GM12878 (cell line): ENCODE measurements around the gene DGKI. TPM values are rescaled to one million over a fixed set of nuclear protein-coding genes. Genes with fewer than 3 reads are reported as not detected.

Experiments
- ATAC-seq: fragments of 200-7000 bp; cut with Tn5 transposase; 3 replicates; pipeline ENCODE4 v1.9.1; 2020; ENCODE audit warnings: mild to moderate bottlenecking, moderate library complexity
- BruUV-seq: library from RNA; stranded (reverse); fragments of 400-500 nt; replicated peaks from 2 replicates; lab custom pipeline; 2021; lab: Mats Ljungman, UMichigan
- CTCF ChIA-PET: fragments of 300-600 bp; sonication (Branson Sonifier 250); formaldehyde crosslinking; extraction: SDS; loops from one replicate; lab custom pipeline; 2021; ENCODE audit warnings: inconsistent platforms; lab: Yijun Ruan, JAX
- POLR2A ChIA-PET: fragments of 350-600 bp; formaldehyde crosslinking; extraction: SDS; loops from one replicate; lab custom pipeline; 2021; ENCODE audit warnings: inconsistent platforms; lab: Charles Lee
- RAD21 ChIA-PET: fragments of 300-600 bp; sonication (Branson Sonifier 250); formaldehyde crosslinking; loops from one replicate; lab custom pipeline; 2023; ENCODE audit warnings: antibody characterized with exemption; ENCODE audit not compliant: unreplicated experiment; lab: Charles Lee
- SMC1A ChIA-PET: fragments of 300-600 bp; sonication (Branson Sonifier 250); formaldehyde crosslinking; loops from one replicate; lab custom pipeline; 2023; ENCODE audit not compliant: unreplicated experiment, uncharacterized antibody; lab: Charles Lee
- DNase-seq: peaks from one replicate; pipeline ENCODE4 v3.0.0-alpha.2; 2011; ENCODE audit warnings: low read depth, low spot score
- FAIRE-seq: peaks from 3 replicates; lab custom pipeline; 2011; peaks lifted over from hg19 to GRCh38; lab: Jason Lieb, UNC
- H2AFZ ChIP-seq: 2 replicates; pipeline ENCODE4 v1.6.0; 2011; ENCODE audit warnings: low read depth, low read length, control low read depth; ENCODE audit not compliant: control insufficient read depth
- H3K27ac ChIP-seq: 2 replicates; pipeline ENCODE4 v1.5.1; 2011; ENCODE audit warnings: control low read depth; ENCODE audit not compliant: control insufficient read depth, insufficient read depth
- H3K27me3 ChIP-seq, 2 experiments: replicated peaks in 1 of 2; 2 replicates each; pipeline versions ENCODE4 v1.6.0 to v1.6.1; 2011; ENCODE audit warnings: low read length in 1 of 2; ENCODE audit not compliant: control insufficient read depth in 2 of 2, insufficient read depth in 2 of 2
- H3K36me3 ChIP-seq, 2 experiments: 2 replicates each; pipeline ENCODE4 v1.5.1; 2011; ENCODE audit warnings: low read length in 1 of 2; ENCODE audit not compliant: control insufficient read depth in 2 of 2, insufficient read depth in 2 of 2
- H3K4me1 ChIP-seq: 2 replicates; pipeline ENCODE4 v1.6.1; 2011; ENCODE audit warnings: mild to moderate bottlenecking, low read length, moderate library complexity, mixed read lengths; ENCODE audit not compliant: control insufficient read depth, insufficient read depth
- H3K4me2 ChIP-seq: 2 replicates; pipeline ENCODE4 v1.6.0; 2011; ENCODE audit warnings: control low read depth; ENCODE audit not compliant: control insufficient read depth, insufficient read depth
- H3K4me3 ChIP-seq: fragments of 200-600 bp; sonication (generic); 2 replicates; pipeline ENCODE4 v1.5.1; 2016
- H3K79me2 ChIP-seq: 2 replicates; pipeline ENCODE4 v1.6.0; 2011; ENCODE audit warnings: low read length; ENCODE audit not compliant: control insufficient read depth, insufficient read depth
- H3K9ac ChIP-seq: 2 replicates; pipeline ENCODE4 v1.8.0; 2011; ENCODE audit warnings: low read length, control low read depth, mixed read lengths; ENCODE audit not compliant: control insufficient read depth, insufficient read depth
- H3K9me3 ChIP-seq: replicated peaks from 3 replicates; pipeline ENCODE4 v1.5.1; 2011; ENCODE audit warnings: mild to moderate bottlenecking, low read length; ENCODE audit not compliant: control insufficient read depth, insufficient read depth
- H4K20me1 ChIP-seq: 2 replicates; pipeline ENCODE4 v1.6.0; 2011; ENCODE audit not compliant: control insufficient read depth, insufficient read depth
- BCL3 ChIP-seq: IDR thresholded peaks from 2 replicates; pipeline ENCODE4 v1.6.1; 2011; ENCODE audit warnings: borderline replicate concordance, low read depth, mild to moderate bottlenecking, moderate library complexity, low read length; ENCODE audit not compliant: insufficient read depth, poor library complexity, severe bottlenecking
- CEBPB ChIP-seq, 2 experiments: fragments of 150-350 bp in 1 of 2; IDR thresholded peaks; 2 replicates each; pipeline ENCODE4 v1.6.1; 2012 to 2014; ENCODE audit warnings: low read depth in 2 of 2, low read length in 2 of 2, borderline replicate concordance in 1 of 2, inconsistent platforms in 1 of 2
- CREB1 ChIP-seq: IDR thresholded peaks from 2 replicates; pipeline ENCODE4 v1.6.1; 2012; ENCODE audit warnings: low read depth, mild to moderate bottlenecking, inconsistent platforms
- E2F4 ChIP-seq: IDR thresholded peaks from 2 replicates; pipeline ENCODE4 v1.6.1; 2012; ENCODE audit warnings: low read depth, low read length, improper control_type of control experiment
- HDGF ChIP-seq: fragments of 450-650 bp; IDR thresholded peaks from 2 replicates; pipeline ENCODE4 v1.6.1; 2016; ENCODE audit warnings: antibody characterized with exemption
- IKZF1 ChIP-seq: fragments of 450-650 bp; conservative IDR thresholded peaks from 2 replicates; pipeline ENCODE4 v1.6.1; 2017; ENCODE audit warnings: antibody characterized with exemption, mild to moderate bottlenecking
- KAT2A ChIP-seq: conservative IDR thresholded peaks from 2 replicates; pipeline ENCODE4 v1.6.1; 2011; ENCODE audit warnings: low read depth, low read length; ENCODE audit not compliant: control insufficient read depth
- MYB ChIP-seq: fragments of 150-350 bp; IDR thresholded peaks from 2 replicates; pipeline ENCODE4 v1.6.1; 2014; ENCODE audit warnings: mild to moderate bottlenecking, low read depth, low read length, borderline replicate concordance
- NBN ChIP-seq: fragments of 450-650 bp; IDR thresholded peaks from 2 replicates; pipeline ENCODE4 v1.6.1; 2016
- PKNOX1 ChIP-seq: fragments of 450-650 bp; IDR thresholded peaks from 2 replicates; pipeline ENCODE4 v1.6.1; 2016; ENCODE audit warnings: mild to moderate bottlenecking
- PML ChIP-seq: IDR thresholded peaks from 2 replicates; pipeline ENCODE4 v1.6.1; 2012; ENCODE audit warnings: low read length, inconsistent platforms
- SKIL ChIP-seq: fragments of 450-650 bp; IDR thresholded peaks from 2 replicates; pipeline ENCODE4 v1.6.1; 2017; ENCODE audit warnings: mild to moderate bottlenecking, low read depth, inconsistent platforms; ENCODE audit not compliant: poor library complexity, severe bottlenecking
- USF1 ChIP-seq: IDR thresholded peaks from 2 replicates; pipeline ENCODE4 v1.6.1; 2011; ENCODE audit warnings: borderline replicate concordance, low read depth, mild to moderate bottlenecking, moderate library complexity, mixed read lengths, low read length; ENCODE audit not compliant: insufficient read depth; ENCODE audit errors: extremely low read length
- ZNF24 ChIP-seq: fragments of 450-650 bp; IDR thresholded peaks from 2 replicates; pipeline ENCODE4 v1.6.1; 2017; ENCODE audit warnings: antibody characterized with exemption, mild to moderate bottlenecking
- whole genome bisulfite sequencing: methylation state at CpG from one replicate; pipeline ENCODE4 v1.1.6; 2016; ENCODE audit warnings: low lambda C conversion rate; ENCODE audit not compliant: insufficient replicate concordance, insufficient coverage; ENCODE audit errors: missing lambda C conversion rate; 5-methylcytosine and 5-hydroxymethylcytosine counted together
- in situ Hi-C: fragments of 300-500 bp; cut with MboI; formaldehyde crosslinking; loops from 9 replicates; pipeline ENCODE4 v1.14.3; 2018; ENCODE audit warnings: mixed read lengths
- intact Hi-C: fragments of 100-400 bp; cut with micrococcal nuclease; formaldehyde crosslinking; loops from one replicate; pipeline ENCODE4 v1.14.2; 2022; ENCODE audit not compliant: unreplicated experiment
- polyA plus RNA-seq, 11 experiments: library from polyadenylated mRNA; depleted of rRNA in 4 of 11; unstranded in 6 of 11; stranded (reverse) in 5 of 11; fragments of >200 nt; fragmentation: Nextera tagmentation in 4 of 11; fragmentation: Illumina TruSeq in 1 of 11; extraction: Ambion mirVana in 4 of 11; extraction: Trizol in 1 of 11; gene quantifications; 1 replicate in 1 of 11; 2 replicates in 10 of 11; pipeline versions ENCODE4 v1.2.1 to v1.2.3, GENCODE V29; 2011 to 2016; ENCODE audit warnings: inconsistent platforms in 2 of 11, missing spikeins in 2 of 11, low read depth in 1 of 11
- total RNA-seq, 4 experiments: library from RNA; depleted of rRNA in 3 of 4; stranded (reverse); fragments of >200 nt in 3 of 4; fragmentation: Illumina TruSeq in 1 of 4; extraction: Trizol in 1 of 4; gene quantifications; 2 replicates each; pipeline versions ENCODE4 v1.2.1 to v1.2.3, GENCODE V29; 2013 to 2021

The DGKI gene
- total and polyA plus RNA-seq, 10 of the 15 experiments (the other 5 are each of a cell fraction or from before 2014, with no cell fraction given): 10.4 to 37.1 (median 22.1) TPM

GRCh38 chr7:137597856-137598255 lies 248.9 kb downstream of the DGKI start (continued):
- no peak for TF ChIP-seq PKNOX1
- no peak for TF ChIP-seq BCL3
- TF ChIP-seq NBN: no peak

GRCh38 chr7:137593115-137593711 lies 253.6 kb downstream of the DGKI start:
- in situ Hi-C loops: loop anchor here (25.0 kb wide), 1 partner anchor 431 kb away; no protein-coding TSS in a partner anchor
- Histone ChIP-seq H3K4me1 (no peaks in the 10 kb centered on the region), H2AFZ (no peak overlapping the region), H3K9ac (no peak overlapping the region)
- RAD21 ChIA-PET: interaction anchor here (0.9 to 2.4 kb wide), 6 partner anchors 13 to 306 kb away, joined by 3 to 8 read pairs (median 4); no protein-coding TSS in a partner anchor
- no TSS peak for BruUV-seq
- no peak for DNase-seq
- TF ChIP-seq IKZF1: no peak
- no peak for TF ChIP-seq CEBPB (IDR thresholded peaks at IDR 0.05; ENCODE audit: borderline replicate concordance in 1 of 2, low read depth in 2 of 2, low read length in 2 of 2)
- no peak for TF ChIP-seq CREB1
- TF ChIP-seq SKIL: no peak
- TF ChIP-seq PML: no peak
- TF ChIP-seq E2F4: no peak
- no peak for TF ChIP-seq KAT2A
- no peak for TF ChIP-seq ZNF24
- TF ChIP-seq MYB: no peak
- TF ChIP-seq USF1: no peak
- no peak for TF ChIP-seq HDGF
- TF ChIP-seq, all 136 proteins: peak for 0
- intact Hi-C loops: loop anchor here (5.0 to 10.0 kb wide), 4 partner anchors 128 to 1791 kb away; no protein-coding TSS in a partner anchor
- Histone ChIP-seq H3K36me3 (no peaks in the 10 kb centered on the region), H3K4me3 (no peak overlapping the region), H3K27ac (no peak overlapping the region), H3K9me3 (no peaks in the 10 kb centered on the region), H4K20me1 (no peaks in the 10 kb centered on the region), H3K4me2 (no peak overlapping the region), H3K27me3 (no peaks in the 10 kb centered on the region), H3K79me2 (no peaks in the 10 kb centered on the region)
- ATAC-seq (no peak), FAIRE-seq (no peak)
- ChIA-PET CTCF (interaction anchor here (0.9 to 4.5 kb wide), 16 partner anchors 12 to 402 kb away, joined by 3 to 51 read pairs (median 5); no protein-coding TSS in a partner anchor), SMC1A (interaction anchor here (1.5 to 2.2 kb wide), 6 partner anchors 12 to 424 kb away, joined by 3 to 23 read pairs (median 6); no protein-coding TSS in a partner anchor), POLR2A (no interaction called here)
- WGBS: 38% methylated on average over 5 of the region's 5 CpGs
